CD4-positive, alpha-beta T cell treated with Interleukin-12 subunit alpha and Interleukin-12 subunit beta, for 1 hour (primary cell): ENCODE results near the gene CAMTA1.

Experiments used
- DNase-seq: peaks from one replicate; pipeline ENCODE4 v3.0.0-alpha.2; 2020

The CAMTA1 gene

DNA sequence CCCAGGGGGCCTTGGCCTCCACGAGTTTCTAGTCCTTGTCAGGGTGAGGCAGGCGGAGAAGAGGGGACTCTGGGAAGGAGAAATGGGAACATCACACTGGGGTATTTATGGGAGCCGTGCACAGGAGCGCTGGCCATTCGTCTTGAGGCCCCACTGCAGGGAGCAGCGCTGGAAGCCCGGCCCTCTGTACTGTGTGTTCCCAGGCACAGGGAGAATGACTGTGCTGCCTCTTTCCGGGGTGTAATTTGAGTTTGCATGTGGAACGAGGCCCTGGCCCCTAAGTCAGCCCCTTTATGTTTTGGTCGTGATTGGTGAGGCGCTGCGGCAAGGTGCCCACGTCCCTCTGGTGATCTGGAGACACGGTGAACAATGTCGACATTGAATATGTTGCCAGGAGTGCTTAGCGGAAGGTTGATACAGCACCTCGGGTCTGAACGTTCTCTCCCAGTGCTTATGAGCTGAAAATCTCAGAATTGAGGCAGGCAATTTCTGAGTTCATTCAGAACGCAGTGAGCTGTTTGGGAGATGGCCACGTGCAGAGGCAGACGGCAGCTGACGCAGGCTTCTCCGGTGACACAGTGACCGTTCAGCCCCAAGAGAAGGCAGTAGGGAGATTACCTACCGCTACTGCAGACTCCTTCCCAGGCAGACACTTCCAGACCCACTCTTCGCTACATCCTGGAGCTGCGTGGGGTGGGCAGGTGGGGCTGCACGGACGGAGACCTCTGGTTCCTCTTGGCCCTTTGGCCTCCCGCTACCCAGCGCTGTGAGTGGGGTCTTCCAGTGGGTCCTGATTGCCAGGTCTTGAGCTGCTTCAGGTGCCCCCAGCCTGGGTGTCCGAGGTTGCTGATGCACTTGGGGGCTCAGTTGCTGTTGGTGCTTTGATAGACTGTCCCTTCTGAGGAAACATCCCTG is 265.8 kb downstream of the CAMTA1 start:
- no peak for DNase-seq

DNA sequence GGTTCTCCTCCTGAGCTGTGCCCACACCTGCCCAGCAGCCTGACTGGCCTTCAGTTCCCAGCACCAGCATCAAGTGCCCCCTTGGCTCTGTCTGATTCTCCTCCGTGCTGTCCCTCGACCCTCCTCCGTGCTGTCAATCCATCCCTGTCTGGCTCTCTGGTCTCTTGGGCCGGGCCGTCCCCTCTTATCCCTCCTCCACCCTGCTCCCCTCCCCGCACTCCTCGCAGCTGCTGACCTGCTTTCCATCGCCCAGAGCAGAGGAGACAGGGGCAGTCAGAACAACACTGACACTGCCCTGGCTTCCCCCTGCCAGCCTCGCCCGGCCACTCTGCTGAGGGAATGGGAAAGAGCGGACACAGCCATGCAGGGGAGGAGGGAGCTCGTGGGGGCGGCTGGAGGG is 267.4 kb downstream of the CAMTA1 start:
- DNase-seq = no peak

DNA sequence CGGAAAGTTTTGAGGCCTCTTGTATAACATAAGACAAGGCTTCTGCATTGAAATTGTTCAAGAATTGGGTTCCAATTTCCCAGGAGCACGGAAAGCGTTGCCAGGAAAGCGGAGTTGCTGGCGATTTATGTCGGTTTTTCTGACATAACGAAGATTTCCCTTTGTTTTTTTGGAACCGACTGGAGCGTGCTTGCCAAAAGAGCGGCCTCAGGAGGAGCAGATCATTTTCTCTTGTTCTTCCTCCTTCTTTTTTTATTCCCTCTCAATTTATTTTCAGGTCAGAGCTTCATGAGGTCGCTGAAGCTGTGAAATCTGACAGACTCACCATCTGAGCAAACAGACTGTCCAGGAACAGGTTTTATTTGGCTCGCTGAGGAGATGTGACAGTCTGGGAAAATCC is 275.5 kb downstream of the CAMTA1 start:
- no peak for DNase-seq

DNA sequence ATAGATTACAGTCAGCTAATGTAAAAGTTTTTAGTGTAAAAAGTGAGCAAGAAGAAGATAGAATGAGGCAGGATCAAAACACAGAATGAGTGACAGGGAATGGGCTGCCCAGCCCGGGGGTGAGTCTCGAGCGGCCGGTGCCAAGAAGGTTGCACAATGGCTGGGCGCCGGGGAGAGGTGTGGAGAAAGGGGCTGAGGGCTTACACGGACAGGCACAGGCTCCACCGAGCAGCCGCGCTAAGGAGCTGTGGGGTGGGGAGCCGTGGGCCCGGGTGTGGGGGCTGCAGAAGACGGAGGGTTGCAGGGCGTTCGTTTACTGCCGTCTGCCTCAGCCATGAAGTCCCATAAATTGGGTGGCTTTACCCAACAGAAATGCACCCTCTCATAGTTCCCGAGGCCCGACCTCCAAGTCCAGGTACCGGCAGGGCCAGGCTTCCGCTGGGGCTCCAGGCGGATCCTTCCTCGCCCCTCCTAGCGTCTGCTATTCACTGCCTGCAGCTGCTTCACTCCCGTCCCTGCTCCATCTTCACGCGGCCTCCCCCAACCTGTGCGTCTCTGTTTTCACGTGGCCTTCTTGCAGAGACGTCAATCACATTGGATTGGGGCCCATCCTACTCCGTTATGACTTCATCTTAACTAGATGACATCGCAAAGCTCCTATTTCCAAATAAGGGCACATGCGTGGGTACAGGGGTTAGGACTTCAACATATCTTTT is 277.2 kb downstream of the CAMTA1 start:
- DNase-seq = no peak

DNA sequence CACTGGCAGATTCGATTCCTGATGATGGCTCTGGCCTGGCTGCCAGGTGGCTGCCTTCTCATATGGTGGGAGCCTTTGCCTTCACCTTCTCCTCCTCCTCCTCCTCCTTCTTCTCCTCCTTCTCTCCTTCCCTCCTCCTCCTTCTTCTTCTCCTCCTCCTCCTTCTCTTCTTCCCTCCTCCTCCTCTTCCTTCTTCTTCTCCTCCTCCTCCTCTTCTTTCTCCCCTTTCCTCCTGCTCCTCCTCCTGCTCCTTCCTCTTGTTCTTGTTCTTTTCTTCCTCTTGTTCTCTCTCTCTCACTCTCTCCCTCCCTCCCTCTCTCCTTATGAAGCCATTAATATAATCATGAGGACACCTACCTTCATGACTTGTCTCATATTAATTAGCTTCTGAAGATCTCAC is 278.7 kb downstream of the CAMTA1 start:
- DNase-seq = no peak

DNA sequence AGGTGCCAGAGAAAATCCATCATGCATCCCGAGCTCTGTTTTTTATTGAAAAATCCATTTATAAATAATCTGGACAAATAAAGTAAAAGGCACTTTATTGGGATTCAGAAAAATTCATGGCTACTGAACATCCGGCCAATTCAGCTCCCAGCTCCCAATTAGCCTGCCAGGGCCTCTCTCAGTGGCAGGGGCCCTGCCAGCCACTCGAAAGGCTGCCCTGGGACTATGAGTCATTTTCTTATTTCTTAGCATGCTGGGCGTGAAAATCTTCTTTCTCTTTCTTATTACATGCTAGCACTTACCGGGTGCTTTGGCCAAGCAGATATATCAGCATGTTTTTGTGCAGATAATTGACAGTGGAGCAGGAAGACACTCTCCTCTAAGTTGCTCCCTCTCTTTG is 283.3 kb downstream of the CAMTA1 start:
- DNase-seq = no peak

DNA sequence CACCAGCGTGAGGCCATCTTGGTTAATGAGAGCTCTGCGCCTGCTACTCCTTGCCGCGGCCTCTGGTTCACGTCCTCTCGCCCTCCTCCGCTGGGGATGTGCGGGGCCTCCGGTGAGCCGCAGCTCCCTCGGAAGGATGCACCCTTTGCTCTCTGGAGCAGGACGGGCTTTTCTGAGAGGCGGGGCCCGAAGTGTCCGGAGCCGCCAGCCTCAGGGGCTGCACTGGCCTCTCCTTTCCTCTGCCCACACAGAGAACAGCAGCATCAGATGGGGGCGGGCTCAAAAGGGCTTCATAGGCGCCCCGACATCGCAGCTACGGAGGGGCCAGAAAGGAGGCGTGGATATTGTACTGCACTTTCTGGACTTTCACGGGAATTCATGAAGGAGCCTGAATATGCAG is 284.7 kb downstream of the CAMTA1 start:
- DNase-seq = no peak

DNA sequence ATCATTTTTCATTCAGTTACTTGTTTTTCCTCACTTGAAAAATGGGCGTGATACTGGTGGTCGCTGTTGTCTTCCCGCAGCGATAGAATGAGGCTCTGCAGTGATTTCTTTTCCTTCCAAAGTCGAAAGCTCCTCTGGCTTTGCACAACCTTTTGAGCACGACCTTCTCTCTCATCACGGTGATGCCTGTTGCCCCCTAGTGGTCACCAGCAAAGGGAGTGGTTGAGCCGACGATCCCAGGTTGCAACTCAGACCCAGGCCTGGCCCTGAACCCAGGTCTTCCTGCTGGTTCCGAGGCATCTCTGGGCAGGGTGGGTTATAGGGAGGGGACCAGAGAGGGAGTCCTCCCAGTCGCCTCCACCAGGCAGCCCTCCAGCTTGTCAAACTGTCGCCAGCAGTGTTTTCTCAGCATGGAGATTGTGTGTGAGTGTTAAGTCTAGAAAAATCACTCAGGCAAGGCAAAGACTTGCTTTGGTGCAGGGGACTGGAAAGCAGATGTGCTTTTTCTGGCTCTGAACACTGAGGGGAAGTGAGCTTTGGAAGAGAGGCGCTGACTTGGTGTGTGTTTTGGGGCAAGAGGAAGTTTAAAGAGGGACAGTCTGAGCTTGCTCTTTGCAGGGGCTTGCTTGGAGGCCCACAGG is 285.3 kb downstream of the CAMTA1 start:
- peak; percentile 46 for DNase-seq

DNA sequence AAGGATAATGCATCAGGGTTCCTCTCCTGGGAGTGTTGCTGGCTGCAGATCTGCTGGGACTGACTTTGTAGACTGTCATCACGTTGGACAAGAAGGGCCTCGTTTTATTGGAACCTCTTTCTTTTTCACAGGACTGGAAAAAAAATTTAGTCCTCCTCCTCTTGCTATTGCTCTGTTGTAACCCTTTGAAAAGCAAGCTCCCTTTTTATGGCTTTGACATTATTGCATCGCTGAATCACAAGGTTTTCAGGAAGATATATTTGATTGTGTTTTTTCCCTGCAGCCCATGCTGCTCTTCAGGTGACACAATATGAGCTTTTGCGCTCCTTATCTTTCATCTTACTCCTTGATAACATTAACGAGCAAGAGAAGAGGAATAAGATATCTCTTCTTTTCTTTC is 290.9 kb downstream of the CAMTA1 start:
- no peak for DNase-seq

DNA sequence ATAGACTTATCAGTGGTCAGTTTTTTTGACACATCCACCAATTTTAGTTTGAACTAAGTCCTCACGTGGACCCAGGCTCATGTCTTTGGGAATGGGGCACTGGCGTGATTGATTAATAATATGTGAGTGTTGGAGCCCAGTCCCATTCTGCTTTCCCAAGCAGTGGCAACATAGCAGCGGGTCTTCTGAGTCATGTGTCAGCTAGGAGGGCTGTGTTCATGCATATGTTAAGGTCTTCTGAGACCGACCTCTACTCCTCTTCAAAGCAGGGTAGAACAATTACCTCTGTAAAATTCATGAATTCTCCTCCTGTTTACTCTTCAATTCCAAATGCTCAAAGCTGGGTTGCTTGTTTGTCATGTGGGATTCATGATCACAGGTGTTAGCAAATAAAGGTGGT is 291.3 kb downstream of the CAMTA1 start:
- DNase-seq = no peak

DNA sequence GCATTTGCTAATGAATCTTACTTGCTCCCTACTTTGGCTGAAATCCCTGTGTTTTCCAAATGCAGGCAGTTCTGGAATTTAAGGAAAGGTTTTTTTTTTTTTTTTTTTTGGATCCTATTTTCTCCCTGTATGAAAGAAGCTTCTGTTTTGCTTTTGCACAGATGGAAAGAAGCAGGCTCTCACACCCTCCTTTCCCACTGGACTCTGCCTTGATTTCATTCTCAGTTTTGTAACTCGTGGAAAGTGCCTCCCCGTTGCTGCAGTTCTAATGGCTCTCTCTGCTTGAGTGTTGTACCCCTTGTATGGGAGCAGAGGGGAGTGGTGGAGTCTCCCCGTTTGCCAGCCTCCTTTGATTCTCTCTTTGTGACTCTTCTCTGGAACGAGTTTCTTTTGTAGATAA is 291.9 kb downstream of the CAMTA1 start:
- DNase-seq = no peak

DNA sequence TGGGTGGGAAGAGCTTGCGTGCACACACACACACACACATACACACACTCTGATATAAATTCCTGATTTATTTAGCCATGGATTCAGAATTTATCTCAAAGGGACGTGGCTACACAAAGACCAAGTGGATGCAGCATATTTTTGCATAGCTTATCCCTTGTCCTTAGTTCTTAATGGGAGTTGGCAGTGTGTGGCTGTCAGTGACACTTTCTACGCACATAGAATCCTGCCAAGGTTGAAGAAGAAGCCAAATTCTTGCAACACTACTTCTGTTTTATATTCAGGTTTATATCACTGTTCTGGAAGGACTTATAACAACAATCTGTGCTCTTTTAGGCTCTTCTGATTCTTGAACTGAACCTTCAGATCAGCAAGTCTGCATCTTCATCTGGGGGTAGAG is 292.7 kb downstream of the CAMTA1 start:
- DNase-seq = no peak

DNA sequence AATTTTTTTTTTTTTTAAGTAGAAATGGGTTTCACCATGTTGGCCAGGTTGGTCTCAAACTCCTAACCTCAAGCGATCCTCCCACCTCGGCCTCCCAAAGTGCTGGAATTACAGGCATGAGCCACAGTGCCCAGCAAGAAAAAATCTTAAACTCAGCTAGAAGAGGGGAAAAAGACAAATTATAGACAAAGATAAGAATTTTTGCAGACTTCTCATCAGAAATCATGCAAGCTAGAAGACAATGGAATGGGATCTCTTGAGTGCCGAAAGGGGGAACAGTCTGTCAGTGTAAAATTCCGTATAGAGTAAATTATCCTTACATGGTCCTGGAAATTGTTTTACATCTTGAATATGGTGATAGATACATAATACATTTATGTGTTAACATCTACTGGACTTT is 294.4 kb downstream of the CAMTA1 start:
- DNase-seq = no peak

DNA sequence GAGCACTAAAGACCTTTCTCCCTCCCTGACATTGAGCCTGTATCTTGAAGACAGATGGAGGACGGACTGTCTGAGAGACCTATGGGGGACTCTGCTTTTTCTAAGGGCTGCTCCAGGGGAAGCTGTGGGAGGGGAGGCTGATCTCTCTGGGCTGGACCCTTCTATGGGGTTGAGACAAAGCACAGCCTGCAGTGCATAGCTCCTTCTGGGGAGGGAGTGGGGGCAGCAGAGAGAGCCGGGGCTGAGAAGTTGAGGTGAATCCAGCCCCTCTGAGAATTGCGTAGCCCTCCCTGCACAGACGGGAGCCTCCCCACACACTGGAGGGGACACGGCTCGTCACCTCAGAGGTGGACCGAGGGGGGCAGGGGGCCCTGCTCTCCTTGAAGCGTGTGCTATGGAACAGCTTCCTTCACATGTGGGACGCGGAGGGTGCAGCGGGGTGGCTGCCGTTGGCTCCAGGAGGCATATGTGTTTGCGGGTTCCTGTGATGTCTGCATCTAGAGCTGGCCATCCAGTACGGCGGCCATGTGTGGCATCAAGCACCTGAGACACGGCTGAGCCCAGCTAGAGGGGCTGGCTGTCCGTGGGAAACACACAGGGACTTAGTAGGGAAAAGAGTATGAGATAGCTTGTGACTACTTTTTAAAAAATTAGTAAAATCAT is 299.1 kb downstream of the CAMTA1 start:
- no peak for DNase-seq

DNA sequence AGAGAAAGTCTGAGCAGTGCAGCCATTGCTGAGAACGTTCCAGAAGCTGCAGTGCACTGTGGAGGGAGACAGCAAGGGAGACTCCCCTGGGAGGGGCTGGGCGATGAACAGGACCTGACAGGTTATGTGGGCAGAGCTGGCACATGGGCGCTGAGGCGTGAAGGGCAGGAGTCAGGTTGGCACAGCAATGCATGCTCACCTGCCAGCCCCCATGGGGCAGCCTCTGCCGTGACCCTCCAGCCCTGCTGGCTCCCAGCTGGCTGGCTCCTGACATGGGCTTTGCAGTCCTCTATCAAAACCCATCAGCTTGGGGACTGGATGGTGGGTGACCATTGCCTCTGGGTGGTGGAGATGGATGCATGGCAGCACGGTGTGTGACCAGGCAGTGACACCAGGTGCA is 300.3 kb downstream of the CAMTA1 start:
- DNase-seq = no peak

DNA sequence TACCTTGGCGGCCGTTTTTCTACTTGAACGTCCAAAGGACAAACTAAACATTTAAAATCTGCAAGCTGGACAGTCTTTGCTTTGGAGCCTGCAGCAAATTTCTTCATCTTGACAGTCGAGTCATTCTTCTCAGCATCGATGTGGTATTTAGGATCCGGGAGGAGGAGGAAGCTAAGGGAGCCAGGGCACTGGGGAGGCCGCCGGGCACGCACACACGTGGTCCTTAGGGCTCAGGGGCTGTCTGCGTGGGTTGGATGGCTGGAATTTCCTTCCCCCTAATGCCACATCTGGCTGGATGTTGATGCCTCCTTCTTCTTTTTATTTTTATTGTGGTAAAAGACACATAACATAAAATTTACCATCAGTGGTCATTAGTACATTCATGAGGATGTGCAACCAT is 300.9 kb downstream of the CAMTA1 start:
- DNase-seq = no peak

DNA sequence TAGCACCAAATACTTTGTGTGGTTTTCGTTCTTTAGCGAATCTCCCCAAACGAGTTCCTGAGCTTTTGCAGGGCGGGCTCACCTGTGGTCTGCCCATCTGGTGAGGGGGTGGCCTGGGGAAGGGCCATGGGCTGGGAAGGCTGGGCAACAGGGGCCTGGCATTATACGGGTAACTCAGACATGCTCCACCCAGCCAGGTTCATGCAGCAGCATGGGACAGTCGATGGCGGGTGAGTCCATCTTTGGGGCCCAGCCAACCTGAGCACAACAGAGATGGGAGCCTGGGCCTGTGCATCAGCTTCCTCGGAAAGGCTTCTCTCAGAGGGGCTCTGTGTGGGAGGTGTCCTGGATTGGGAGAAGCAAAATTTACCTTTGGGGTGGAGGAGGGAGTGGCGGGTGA is 302.6 kb downstream of the CAMTA1 start:
- DNase-seq = no peak

DNA sequence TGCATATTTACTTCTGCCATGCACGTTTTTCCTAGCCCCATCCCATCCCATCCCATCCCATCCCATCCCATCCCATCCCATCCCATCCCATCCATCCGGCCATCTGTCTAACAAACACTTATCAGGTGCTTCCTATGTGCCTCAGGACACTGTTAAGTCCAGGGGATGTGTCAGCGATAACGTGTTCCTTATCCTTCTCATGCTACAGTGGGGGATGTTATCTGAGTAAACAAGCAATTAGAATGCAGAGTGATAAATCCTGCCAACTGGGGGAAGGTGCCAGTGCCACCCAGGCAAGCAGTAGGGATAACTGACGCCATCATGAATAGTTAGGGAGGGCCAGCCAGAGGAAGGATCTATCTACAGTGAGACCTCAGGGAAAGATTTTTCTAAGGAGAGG is 304.2 kb downstream of the CAMTA1 start:
- DNase-seq = no peak

DNA sequence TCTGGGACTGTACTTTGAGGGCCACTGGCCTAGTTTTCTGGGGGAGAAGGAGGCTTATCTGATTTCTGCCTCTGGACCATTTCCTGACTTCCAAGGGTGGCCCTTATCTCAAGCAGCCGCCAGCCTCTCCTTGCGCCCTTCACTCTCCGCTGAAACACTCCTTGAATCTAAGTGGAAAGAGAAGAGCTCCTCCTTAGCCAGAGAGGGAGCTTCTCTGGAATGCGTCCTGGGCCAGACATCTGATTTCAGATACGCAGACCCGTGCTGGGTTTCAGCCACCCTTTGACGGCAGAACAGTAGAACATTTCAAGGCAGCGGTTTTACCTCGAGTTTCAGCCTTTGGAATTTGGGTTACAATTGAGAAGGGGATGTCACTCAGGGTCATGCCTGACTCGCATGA is 308.0 kb downstream of the CAMTA1 start:
- no peak for DNase-seq

DNA sequence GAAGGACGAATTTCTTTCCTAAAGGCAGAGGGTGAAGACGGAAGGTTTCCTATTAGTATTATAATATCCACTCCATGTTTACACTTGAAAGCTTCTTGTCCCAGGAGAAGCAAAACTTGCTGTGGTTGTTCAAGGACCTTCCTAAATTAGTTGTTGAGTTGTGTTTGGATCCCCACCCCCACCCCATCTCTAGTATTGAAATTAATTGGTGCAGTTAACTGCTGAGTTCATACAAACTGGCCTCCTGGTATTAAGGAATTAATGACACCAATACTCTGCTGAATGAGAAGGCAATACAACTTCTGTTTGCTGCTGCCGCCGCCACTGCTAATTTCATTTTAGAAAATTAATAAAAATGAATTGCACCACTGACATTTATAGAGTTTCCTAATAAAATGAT is 308.8 kb downstream of the CAMTA1 start:
- no peak for DNase-seq

DNA sequence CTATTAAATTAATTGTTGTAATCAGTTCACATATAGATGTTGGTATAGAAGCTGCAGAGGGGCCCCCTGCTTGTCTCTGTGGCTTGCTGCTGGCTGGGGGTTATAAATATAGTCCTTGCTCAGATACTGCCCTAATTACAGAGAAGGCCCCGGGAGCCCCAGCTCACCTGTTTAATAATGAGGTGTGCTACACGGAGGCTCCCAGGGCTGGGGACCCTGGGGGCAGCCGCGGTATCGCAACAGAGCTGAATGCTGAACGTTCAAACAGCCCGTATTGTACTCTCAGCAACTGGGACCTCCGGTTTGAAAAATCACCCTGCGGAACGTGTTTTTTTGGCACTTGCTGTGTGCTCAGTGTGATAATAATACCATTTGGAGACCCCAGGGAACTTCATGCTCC is 309.3 kb downstream of the CAMTA1 start:
- DNase-seq = no peak

DNA sequence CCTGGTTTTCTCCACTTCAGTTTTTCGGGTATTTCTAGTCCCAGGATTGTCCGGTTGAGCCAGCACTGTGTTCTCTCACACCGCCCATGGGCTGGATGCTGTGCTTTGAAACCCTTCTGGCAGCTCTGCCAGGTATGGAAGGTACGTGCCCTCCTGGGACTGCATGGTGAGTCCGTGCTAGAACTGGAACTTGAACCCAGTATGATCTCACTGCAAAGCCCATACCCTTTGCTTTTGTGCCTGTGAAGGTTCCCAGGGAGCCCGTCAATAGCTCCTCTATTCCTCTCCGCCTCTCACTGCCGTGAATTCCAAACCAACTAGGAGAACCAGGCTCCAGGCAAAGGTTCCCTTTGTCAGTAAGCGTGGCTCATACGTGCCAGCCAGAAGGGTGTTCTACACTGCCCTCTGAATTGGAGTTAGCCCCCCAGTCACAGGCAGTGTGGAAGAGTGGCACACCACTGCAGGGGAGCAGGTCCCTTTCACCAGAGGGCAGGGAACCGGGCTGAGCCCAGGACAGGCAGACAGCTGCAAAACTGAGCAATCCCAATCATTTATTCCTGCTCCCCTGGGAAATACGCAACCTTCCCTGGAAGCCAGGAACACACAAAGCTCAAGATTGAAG is 310.2 kb downstream of the CAMTA1 start:
- DNase-seq = no peak
